ENCODE data around the gene ALG1L2.

DNA sequence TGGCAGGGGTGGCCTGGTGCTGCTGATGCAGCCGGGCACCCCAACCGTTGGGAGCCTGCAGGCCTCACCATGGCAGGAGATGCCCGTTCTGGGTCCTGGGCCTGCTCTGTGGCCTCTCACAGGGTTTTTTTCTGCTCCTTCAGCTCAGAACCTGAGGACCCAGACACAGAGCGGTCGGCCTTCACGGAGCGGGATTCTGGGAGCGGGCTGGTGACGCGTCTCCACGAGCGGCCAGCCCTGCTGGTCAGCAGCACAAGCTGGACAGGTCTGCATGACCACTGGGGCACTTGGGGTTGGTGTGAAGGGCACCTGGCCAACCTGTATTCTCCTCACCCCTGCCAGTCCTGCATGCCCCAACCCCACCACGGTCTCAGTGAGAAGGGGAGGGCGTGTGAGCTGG is 10.3 kb downstream of the ALG1L2 start:
- no peak for TF ChIP-seq POLR2A (IDR thresholded peaks at IDR 0.05)
- TF ChIP-seq, protein P1, sequence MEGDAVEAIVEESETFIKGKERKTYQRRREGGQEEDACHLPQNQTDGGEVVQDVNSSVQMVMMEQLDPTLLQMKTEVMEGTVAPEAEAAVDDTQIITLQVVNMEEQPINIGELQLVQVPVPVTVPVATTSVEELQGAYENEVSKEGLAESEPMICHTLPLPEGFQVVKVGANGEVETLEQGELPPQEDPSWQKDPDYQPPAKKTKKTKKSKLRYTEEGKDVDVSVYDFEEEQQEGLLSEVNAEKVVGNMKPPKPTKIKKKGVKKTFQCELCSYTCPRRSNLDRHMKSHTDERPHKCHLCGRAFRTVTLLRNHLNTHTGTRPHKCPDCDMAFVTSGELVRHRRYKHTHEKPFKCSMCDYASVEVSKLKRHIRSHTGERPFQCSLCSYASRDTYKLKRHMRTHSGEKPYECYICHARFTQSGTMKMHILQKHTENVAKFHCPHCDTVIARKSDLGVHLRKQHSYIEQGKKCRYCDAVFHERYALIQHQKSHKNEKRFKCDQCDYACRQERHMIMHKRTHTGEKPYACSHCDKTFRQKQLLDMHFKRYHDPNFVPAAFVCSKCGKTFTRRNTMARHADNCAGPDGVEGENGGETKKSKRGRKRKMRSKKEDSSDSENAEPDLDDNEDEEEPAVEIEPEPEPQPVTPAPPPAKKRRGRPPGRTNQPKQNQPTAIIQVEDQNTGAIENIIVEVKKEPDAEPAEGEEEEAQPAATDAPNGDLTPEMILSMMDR (IDR thresholded peaks at IDR 0.05) = no peak

Measured in thyroid gland (tissue), 4 donors.